Right lung (tissue), 5 donors: ENCODE data around the gene PTGDS. TPM values are rescaled to one million over a fixed set of nuclear protein-coding genes. Genes with fewer than 3 reads are reported as not detected.

ENCODE experiments used
- DNase-seq, 2 donors: peaks; one replicate each; pipeline ENCODE4 v3.0.0-alpha.2; 2013
- polyA plus RNA-seq, 5 donors: library from polyadenylated mRNA; unstranded; fragments of 120-200 nt; gene quantifications; one replicate each; pipeline versions ENCODE4 v1.2.1 to v1.2.3, GENCODE V29; 2013; ENCODE audit warnings: inconsistent platforms in 1 of 5, low replicate concordance in 1 of 5; ENCODE audit not compliant: insufficient read length in 5 of 5, insufficient read depth in 1 of 5

The PTGDS gene
- polyA plus RNA-seq, 5 donors, result 21.1 to 66.2 (median 29.6) TPM

GRCh38 chr9:136955943-136956335 is 21.4 kb upstream of the PTGDS start:
- DNase-seq, result no peak

- DNase-seq, result no peak
Measured at GRCh38 chr9:136956604-136957003, 20.7 kb upstream of the PTGDS start.

DNA sequence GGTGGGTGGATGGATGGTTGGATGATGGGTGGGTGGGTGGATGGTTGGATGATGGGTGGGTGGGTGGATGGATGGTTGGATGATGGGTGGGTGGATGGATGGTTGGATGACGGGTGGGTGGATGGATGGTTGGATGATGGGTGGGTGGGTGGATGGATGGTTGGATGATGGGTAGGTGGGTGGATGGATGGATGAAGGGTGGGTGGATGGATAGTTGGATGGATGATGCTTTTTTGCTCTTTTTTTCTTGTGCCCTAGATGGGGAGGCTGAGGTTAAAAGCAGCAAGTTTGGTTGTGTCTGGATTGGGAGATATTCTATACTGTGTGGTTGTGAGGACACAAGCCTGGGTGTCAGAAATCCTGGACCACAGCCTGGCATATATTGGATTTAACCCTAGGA is 19.8 kb upstream of the PTGDS start:
- no peak for DNase-seq

GRCh38 chr9:136957901-136958300 is 19.4 kb upstream of the PTGDS start:
- no peak for DNase-seq

DNA sequence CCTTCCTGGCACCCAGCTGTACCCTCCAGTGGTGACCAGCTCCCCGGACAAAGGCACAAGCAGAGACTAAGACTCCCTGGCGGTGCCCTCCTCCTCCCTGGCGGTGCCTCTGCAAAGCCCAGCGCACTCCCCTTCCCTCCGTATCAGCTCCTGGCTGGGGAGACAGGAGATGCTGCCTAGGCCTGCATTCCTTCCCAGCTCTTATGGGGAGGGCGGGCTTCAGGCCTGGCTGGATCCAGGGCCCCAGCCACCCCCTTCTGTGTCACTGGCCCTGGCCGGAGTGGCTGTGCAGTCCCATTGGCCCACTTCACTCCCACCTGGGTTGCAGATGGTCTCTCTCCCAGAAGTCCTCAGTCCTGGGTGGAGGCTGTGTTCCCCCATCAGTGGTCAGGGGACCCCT is 18.8 kb upstream of the PTGDS start:
- no peak for DNase-seq

GRCh38 chr9:136958898-136959850 is 18.1 kb upstream of the PTGDS start:
- DNase-seq, result no peak

DNA sequence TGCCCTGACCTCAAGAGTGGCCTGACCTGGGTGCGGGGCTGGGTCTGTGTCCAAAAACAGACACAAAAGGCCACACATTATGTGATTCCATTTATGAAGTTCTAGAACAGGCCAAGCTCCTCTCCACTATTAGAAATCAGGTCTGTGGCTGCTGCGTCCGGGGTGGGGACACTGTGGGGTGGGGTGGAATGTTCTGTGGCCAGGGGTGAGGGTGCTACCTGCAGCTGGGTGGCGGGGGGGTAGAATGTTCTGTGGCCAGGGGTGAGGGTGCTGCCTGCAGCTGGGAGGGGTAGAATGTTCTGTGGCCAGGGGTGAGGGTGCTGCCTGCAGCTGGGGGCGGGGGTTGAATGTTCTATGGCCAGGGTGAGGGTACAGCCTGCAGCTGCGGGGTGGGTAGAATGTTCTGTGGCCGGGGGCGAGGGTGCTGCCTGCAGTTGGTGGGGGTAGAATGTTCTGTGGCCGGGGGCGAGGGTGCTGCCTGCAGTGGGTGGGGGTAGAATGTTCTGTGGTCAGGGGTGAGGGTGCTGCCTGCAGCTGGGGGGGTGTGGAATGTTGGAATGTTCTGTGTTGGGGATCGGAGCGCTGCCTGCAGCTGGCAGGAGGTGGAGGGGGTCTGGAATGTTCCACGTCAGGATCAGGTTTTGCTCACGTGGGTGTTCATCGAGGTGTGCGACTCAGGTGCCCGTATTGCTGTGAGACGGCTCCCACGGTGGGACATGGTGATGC is 16.9 kb upstream of the PTGDS start:
- no peak for DNase-seq

- DNase-seq, result no peak
Measured at GRCh38 chr9:136960938-136961275, 16.4 kb upstream of the PTGDS start.

DNA sequence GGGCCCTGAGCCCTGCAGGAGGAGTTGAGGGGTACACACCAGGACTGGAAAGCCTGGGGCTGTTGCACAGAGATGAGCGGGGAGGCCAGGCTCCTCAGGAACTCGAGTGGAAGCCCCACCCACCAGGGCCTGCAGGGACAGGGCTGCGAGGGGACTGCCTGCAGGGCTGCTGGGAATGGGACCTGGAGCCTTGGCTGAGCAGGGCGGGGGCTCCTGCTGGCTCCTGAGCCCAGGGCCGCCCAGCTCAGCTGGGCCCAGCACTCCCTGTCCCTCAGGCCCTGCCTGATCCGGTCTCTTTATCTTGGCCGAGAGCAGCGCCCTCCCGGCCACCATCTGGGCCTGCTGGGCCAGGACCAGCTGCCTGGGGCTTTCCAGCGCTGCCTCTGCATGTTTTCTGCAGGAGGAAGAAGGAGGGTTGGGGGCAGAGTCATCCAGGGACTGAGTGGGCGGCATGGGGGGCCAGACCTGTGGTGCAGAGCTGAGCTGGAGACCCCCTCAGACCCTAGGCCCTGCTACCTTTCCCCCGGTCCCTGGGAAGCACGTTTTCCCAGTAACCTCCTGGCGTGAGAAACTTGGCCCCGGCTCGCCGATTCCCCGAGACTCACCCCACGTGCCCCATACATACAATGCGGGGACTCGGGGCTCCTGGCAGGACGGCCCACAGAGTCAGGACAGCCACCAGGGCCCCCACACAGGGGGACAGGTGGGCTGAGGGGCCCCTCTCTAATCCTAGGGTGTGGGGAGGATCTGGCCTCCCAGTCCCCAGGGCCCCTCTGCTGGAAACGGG is 15.8 kb upstream of the PTGDS start:
- DNase-seq, result no peak

- DNase-seq, result no peak
Measured at GRCh38 chr9:136962163-136962562, 15.1 kb upstream of the PTGDS start.

DNA sequence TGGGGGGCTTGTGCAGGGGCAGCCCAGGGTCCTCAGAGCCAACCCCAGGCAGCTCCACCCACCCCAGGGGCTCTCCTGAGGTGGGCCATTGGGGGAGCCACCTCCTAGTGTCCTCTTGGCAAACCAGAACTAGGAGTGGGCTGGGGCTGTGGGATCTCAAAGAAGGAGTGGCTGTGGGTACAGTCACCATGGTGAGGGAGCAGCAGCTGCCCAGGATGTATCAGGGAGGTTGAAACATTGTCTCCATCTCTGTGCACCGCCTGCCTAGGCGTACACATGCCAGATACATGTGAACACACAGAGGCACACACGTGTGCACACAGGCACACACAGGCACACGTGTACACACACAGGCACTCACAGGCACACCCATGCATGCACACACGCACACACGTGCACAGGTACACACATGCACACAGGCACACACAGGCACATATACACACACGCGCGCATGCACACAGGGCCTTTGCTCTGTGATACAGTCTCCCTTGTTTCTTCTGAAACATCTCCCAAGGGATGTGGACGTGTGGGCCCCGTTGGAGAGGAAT is 14.5 kb upstream of the PTGDS start:
- no peak for DNase-seq

DNA sequence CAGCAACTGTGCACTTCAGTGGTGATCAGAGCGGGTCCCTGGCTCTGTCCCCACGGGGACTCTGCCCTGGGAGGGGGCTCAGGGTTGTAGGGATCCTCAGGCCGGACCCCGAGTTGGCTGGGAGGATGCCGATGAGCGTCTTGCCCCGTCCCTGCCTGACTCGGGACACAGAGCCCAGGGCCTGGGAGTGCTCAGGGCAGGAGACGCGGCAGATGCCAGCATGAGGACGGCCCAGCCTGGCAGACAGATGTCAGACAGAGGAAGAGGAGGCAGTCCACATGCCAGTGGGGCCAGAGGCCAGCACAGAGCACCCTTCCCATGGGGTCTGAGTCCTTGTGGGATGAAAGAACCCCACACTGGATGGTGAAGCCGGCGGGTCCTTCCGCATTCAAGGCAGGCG is 14.0 kb upstream of the PTGDS start:
- DNase-seq, result no peak

- DNase-seq, result no peak
Measured at GRCh38 chr9:136963751-136964150, 13.6 kb upstream of the PTGDS start.

DNA sequence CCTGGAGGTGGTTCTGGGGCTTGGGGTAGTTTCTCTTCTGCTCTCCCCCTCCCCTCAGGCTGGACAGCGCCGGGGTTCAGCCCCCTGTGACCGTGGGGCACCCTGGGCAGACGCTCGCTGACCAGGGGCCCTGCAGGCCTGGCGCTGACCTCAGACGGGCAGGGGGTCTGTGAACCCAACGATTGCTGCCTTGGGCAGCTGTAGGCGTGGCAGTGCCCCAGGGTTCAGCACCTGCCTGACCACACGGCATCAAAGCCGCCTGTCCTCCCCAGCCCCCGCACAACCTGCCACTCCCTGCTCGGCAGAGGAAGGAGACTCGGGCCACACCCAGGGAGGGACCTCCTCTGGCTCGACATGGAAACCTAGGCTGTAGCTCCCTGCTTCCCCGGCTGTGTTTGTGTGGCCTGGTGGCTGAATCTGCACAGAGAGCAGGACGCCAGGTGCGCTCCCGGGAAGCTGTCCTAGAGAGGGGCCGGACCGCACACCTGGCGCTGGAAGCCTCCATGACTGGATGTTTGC is 13.1 kb upstream of the PTGDS start:
- DNase-seq, result no peak

- no peak for DNase-seq
Measured at GRCh38 chr9:136964833-136965422, 12.4 kb upstream of the PTGDS start.

GRCh38 chr9:136965771-136966484 is 11.4 kb upstream of the PTGDS start:
- DNase-seq, result no peak

DNA sequence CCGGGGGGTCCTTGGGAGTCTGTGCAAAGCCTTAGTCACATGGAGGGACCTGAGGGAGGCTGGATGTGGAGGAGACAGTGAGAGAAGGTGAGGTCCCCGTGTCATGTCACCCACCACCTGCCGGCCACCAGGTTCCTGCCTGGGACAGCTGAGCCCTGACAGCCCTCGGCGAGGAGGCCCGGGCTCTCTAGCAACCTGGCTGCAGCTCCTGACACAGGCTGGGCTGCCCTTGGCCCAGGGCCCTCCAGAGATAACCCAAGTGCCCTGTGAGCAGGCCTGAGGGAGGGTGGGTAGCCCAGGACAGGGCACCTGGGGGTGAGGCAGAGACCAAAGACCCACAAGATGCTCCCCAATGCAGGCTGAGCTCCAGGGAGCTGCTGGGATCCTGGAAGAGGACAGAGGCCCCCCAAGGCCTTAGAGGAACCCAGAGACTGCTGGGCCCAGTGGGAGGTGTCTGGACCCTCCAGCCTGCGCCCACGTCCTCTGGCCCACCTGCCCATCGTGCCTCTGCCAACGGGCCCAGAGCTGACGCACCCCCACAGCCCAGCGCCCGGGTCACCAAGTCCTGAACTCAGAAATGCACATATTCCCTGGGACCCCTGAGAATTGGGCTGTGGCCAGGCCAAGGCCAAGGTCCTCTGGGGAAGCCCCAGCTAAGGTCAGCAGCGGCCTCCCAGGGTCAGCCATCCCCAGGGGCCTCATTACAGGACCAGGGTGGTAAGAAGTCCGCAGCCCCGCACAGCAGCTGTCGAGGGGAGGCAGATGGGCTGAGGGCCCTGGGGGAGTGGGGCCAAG is 8.8 kb upstream of the PTGDS start:
- DNase-seq, result no peak

DNA sequence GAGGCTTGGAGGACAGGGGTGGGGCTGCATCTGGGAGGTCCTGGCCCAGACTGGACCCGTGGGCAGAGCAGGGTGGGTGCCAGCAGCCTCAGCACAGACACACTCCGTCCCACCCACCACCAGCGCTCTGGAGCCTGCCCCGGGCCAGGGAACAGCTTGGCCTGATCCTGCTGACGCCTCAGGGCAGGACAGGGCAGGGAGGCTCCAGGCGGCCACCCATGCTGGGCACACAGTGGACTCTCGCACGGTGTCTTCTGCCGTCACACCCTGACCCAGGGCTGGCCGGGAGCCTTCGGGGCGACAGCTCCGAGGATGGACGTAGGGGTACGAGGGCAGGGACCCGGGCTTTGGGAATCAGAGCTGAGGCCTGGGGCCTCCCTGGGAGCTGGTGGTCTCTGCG is 8.2 kb upstream of the PTGDS start:
- no peak for DNase-seq

GRCh38 chr9:136969774-136970173 is 7.5 kb upstream of the PTGDS start:
- no peak for DNase-seq

- no peak for DNase-seq
Measured at GRCh38 chr9:136970361-136970760, 6.9 kb upstream of the PTGDS start.
